ENCODE data around the gene ELMOD1. TPM values are rescaled to one million over a fixed set of nuclear protein-coding genes. Genes with fewer than 3 reads are reported as not detected.

Gene ELMOD1
- total and polyA plus RNA-seq, 2 of the 4 experiments (the other 2 are of a cell fraction): 0.18 to 0.29 TPM

- Histone ChIP-seq H3K4me3 (ENCODE audit: insufficient read depth, low read depth, low read length) (no peak overlapping the region), H4K8ac (ENCODE audit: low read depth in 2 of 2, low read length in 2 of 2) (no peak overlapping the region), H3K23ac (ENCODE audit: low read depth, low read length) (no peak overlapping the region), H3K4me2 (ENCODE audit: low read depth, low read length) (no peak overlapping the region), H2AK9ac (replicated peaks; ENCODE audit: low read depth, low read length, poor library complexity) (no peak overlapping the region), H2BK15ac (ENCODE audit: low read depth, low read length) (no peak overlapping the region), H4K20me1 (ENCODE audit: insufficient read depth, low read length) (no peaks in the 10 kb centered on the region), H2BK120ac (ENCODE audit: low read depth, low read length) (no peak overlapping the region), H2AK5ac (ENCODE audit: low read depth, low read length) (no peak overlapping the region), H3K36me3 (ENCODE audit: control insufficient read depth, insufficient read depth, low read length) (no peaks in the 10 kb centered on the region), H3K79me1 (ENCODE audit: low read depth in 1 of 2, low read length in 2 of 2) (no peaks in the 10 kb centered on the region), H3K14ac (replicated peaks; ENCODE audit: low read depth, low read length) (no peak overlapping the region), H2AFZ (replicated peaks; ENCODE audit: low read length, poor library complexity) (no peak overlapping the region), H3K9me3 (ENCODE audit: control insufficient read depth, insufficient read depth, low read length) (no peaks in the 10 kb centered on the region), H3K4me1 (ENCODE audit: control insufficient read depth, insufficient read depth, low read length) (no peaks in the 10 kb centered on the region), H3K27me3 (ENCODE audit: control insufficient read depth, insufficient read depth, low read length) (peaks cover 10% of the 10 kb centered on the region), H4K5ac (ENCODE audit: low read depth, low read length) (no peak overlapping the region), H3K56ac (ENCODE audit: extremely low read depth, insufficient read depth, low read length) (no peak overlapping the region), H3K27ac (ENCODE audit: insufficient read depth, low read length) (no peak overlapping the region), H2BK5ac (ENCODE audit: low read depth, low read length, poor library complexity, severe bottlenecking) (no peak overlapping the region), H3K18ac (ENCODE audit: low read depth, low read length) (no peak overlapping the region), H3K4ac (ENCODE audit: low read depth, low read length) (no peak overlapping the region), H3K9me1 (ENCODE audit: insufficient read depth, low read length) (no peaks in the 10 kb centered on the region), H2BK20ac (ENCODE audit: low read depth, low read length) (no peak overlapping the region), H4K91ac (ENCODE audit: insufficient read depth, low read depth, low read length) (no peak overlapping the region), H3K9ac (ENCODE audit: low read depth, low read length) (no peak overlapping the region)
- no CpG with 5 or more reads among the region's 5 CpGs for WGBS, 2 experiments (ENCODE audit: extremely low coverage in 2 of 2, insufficient read length in 1 of 2)
- dilution Hi-C loops (cut with HindIII; ENCODE audit: low sequenced_read_pairs, unreplicated experiment) (no loop called here), in situ Hi-C loops (cut with MboI; ENCODE audit: low sequenced_read_pairs) (no loop called here), intact Hi-C loops (cut with micrococcal nuclease) (loop anchor here (10.0 kb wide), 1 partner anchor 212 kb away; no protein-coding TSS in a partner anchor)
- CTCF ChIA-PET: no interaction called here
- no peak for TF ChIP-seq USF2 (IDR thresholded peaks at IDR 0.05; ENCODE audit: low read depth, low read length)
- TF ChIP-seq CEBPB (IDR thresholded peaks at IDR 0.05; ENCODE audit: low read depth, low read length): no peak
- TF ChIP-seq MXI1 (IDR thresholded peaks at IDR 0.05; ENCODE audit: borderline replicate concordance, low read depth, low read length): no peak
- no peak for TF ChIP-seq RCOR1 (IDR thresholded peaks at IDR 0.05; ENCODE audit: insufficient replicate concordance, low read length)
- TF ChIP-seq RFX5 (IDR thresholded peaks at IDR 0.05; ENCODE audit: low read depth, low read length): no peak
- no peak for TF ChIP-seq ELK1 (IDR thresholded peaks at IDR 0.05; ENCODE audit: borderline replicate concordance, low read depth, low read length)
- TF ChIP-seq MAZ (IDR thresholded peaks at IDR 0.05; ENCODE audit: borderline replicate concordance, low read depth, low read length): no peak
- no peak for TF ChIP-seq CHD1 (IDR thresholded peaks at IDR 0.05; ENCODE audit: low read depth, low read length)
- no peak for TF ChIP-seq NFE2L2 (IDR thresholded peaks at IDR 0.05; ENCODE audit: low read depth, low read length)
- no peak for TF ChIP-seq FOS (IDR thresholded peaks at IDR 0.05; ENCODE audit: low read depth, low read length)
- no peak for TF ChIP-seq CTCF (conservative IDR thresholded peaks at IDR 0.05; ENCODE audit: low read depth, low read length)
- TF ChIP-seq BHLHE40 (IDR thresholded peaks at IDR 0.05; ENCODE audit: low read depth, low read length): no peak
- TF ChIP-seq POLR2A (IDR thresholded peaks at IDR 0.05; ENCODE audit: low read depth, low read length): no peak
- TF ChIP-seq RAD21 (IDR thresholded peaks at IDR 0.05; ENCODE audit: low read length): no peak
- no peak for TF ChIP-seq MAFK (IDR thresholded peaks at IDR 0.05; ENCODE audit: low read depth, low read length)
- TF ChIP-seq SMC3 (IDR thresholded peaks at IDR 0.05; ENCODE audit: low read depth, low read length): no peak
- BruUV-seq (replicated peaks): no TSS peak
- ATAC-seq (ENCODE audit: low read depth) (no peak), DNase-seq (no peak)
- POLR2A ChIA-PET (ENCODE audit: unreplicated experiment): no interaction called here
Measured at GRCh38 chr11:107682572-107682971, 91.6 kb downstream of the ELMOD1 start.
